SK-N-SH treated with all-trans-retinoic acid at 6 μM for 48 hours (cell line): ENCODE measurements around the gene VRK2.

Experiments
- ARNTL ChIP-seq: fragments of 450-650 bp; formaldehyde crosslinking; IDR thresholded peaks from 2 replicates; pipeline ENCODE4 v1.5.0; 2020; ENCODE audit warnings: low read depth, mild to moderate bottlenecking, moderate library complexity, borderline replicate concordance
- CSDC2 ChIP-seq: fragments of 250-450 bp; sonication (Bioruptor Pico); IDR thresholded peaks from 2 replicates; pipeline ENCODE4 v1.5.0; 2020; ENCODE audit warnings: mild to moderate bottlenecking, moderate library complexity
- GLIS3 ChIP-seq: fragments of 250-450 bp; sonication (Bioruptor Pico); IDR thresholded peaks from 2 replicates; pipeline ENCODE4 v1.5.0; 2020; ENCODE audit warnings: mild to moderate bottlenecking, moderate library complexity
- ISL1 ChIP-seq: fragments of 250-450 bp; sonication (Bioruptor Pico); IDR thresholded peaks from 2 replicates; pipeline ENCODE4 v2.1.2; 2022; ENCODE audit warnings: mild to moderate bottlenecking, moderate library complexity
- OSR1 ChIP-seq: fragments of 250-450 bp; sonication (Bioruptor Pico); IDR thresholded peaks from 2 replicates; pipeline ENCODE4 v1.8.0; 2022; ENCODE audit warnings: moderate library complexity, mild to moderate bottlenecking, inconsistent platforms
- RARB ChIP-seq: fragments of 250-450 bp; sonication (Bioruptor Pico); IDR thresholded peaks from 2 replicates; pipeline ENCODE4 v1.8.0; 2021; ENCODE audit warnings: mild to moderate bottlenecking, moderate library complexity
- SNAI2 ChIP-seq: fragments of 250-450 bp; sonication (Bioruptor Pico); IDR thresholded peaks from 2 replicates; pipeline ENCODE4 v1.5.0; 2020; ENCODE audit warnings: mild to moderate bottlenecking, moderate library complexity
- TOX ChIP-seq: fragments of 250-450 bp; sonication (Bioruptor Pico); IDR thresholded peaks from 2 replicates; pipeline ENCODE4 v1.8.0; 2021; ENCODE audit warnings: mild to moderate bottlenecking, moderate library complexity, borderline replicate concordance
- ZC3H10 ChIP-seq: fragments of 250-450 bp; sonication (Bioruptor Pico); IDR thresholded peaks from 2 replicates; pipeline ENCODE4 v1.5.1; 2021; ENCODE audit warnings: mild to moderate bottlenecking, moderate library complexity
- ZFP3 ChIP-seq: fragments of 250-450 bp; sonication (Bioruptor Pico); IDR thresholded peaks from 2 replicates; pipeline ENCODE4 v1.5.0; 2020; ENCODE audit warnings: mild to moderate bottlenecking, moderate library complexity
- ZFP30 ChIP-seq: fragments of 450-650 bp; formaldehyde crosslinking; IDR thresholded peaks from 2 replicates; pipeline ENCODE4 v1.5.0; 2022; ENCODE audit warnings: mild to moderate bottlenecking, moderate library complexity

GRCh38 chr2:58202404-58202803 lies 155.8 kb downstream of the VRK2 start:
- TF ChIP-seq RARB (CRISPR knock-in tag) (no peak), GLIS3 (CRISPR knock-in tag) (no peak), ISL1 (CRISPR knock-in tag) (no peak), TOX (CRISPR knock-in tag) (no peak), SNAI2 (CRISPR knock-in tag) (no peak), ZC3H10 (CRISPR knock-in tag) (no peak), ZFP30 (no peak), ARNTL (no peak), CSDC2 (CRISPR knock-in tag) (no peak), ZFP3 (no peak), OSR1 (no peak)
